Germinal center (tissue), 1 donor: ENCODE results near the gene COL5A1.

ENCODE experiments used
- DNase-seq: peaks from one replicate; pipeline ENCODE4 v3.0.0; 2012; ENCODE audit warnings: mixed read lengths, low spot score

COL5A1 gene

GRCh38 chr9:134818591-134818990, 177.0 kb downstream of the COL5A1 start:
- no peak for DNase-seq

- DNase-seq, result no peak
Measured at GRCh38 chr9:134820901-134821300, 179.3 kb downstream of the COL5A1 start.

GRCh38 chr9:134822541-134822940, 180.9 kb downstream of the COL5A1 start:
- DNase-seq, result no peak

- DNase-seq, result no peak
Measured at GRCh38 chr9:134823623-134824022, 182.0 kb downstream of the COL5A1 start.

- DNase-seq, result no peak
Measured at GRCh38 chr9:134824583-134824982, 183.0 kb downstream of the COL5A1 start.

- no peak for DNase-seq
Measured at GRCh38 chr9:134825025-134825424, 183.4 kb downstream of the COL5A1 start.

GRCh38 chr9:134826336-134827285, 185.0 kb downstream of the COL5A1 start:
- no peak for DNase-seq

GRCh38 chr9:134827559-134827958, 186.0 kb downstream of the COL5A1 start:
- no peak for DNase-seq

- DNase-seq, result no peak
Measured at GRCh38 chr9:134827993-134828392, 186.4 kb downstream of the COL5A1 start.

GRCh38 chr9:134828892-134829291, 187.3 kb downstream of the COL5A1 start:
- no peak for DNase-seq

- DNase-seq, result no peak
Measured at GRCh38 chr9:134829356-134829937, 187.8 kb downstream of the COL5A1 start.

- no peak for DNase-seq
Measured at GRCh38 chr9:134830126-134830525, 188.5 kb downstream of the COL5A1 start.

GRCh38 chr9:134830926-134831720, 189.5 kb downstream of the COL5A1 start:
- DNase-seq, result no peak

- DNase-seq, result no peak
Measured at GRCh38 chr9:134832471-134832870, 190.9 kb downstream of the COL5A1 start.

- DNase-seq, result no peak
Measured at GRCh38 chr9:134833294-134833880, 191.8 kb downstream of the COL5A1 start.

- no peak for DNase-seq
Measured at GRCh38 chr9:134834217-134834956, 192.8 kb downstream of the COL5A1 start.

- no peak for DNase-seq
Measured at GRCh38 chr9:134834957-134835419, 193.4 kb downstream of the COL5A1 start.

GRCh38 chr9:134835448-134835847, 193.8 kb downstream of the COL5A1 start:
- no peak for DNase-seq

- no peak for DNase-seq
Measured at GRCh38 chr9:134835987-134836386, 194.4 kb downstream of the COL5A1 start.

GRCh38 chr9:134836406-134836970, 194.9 kb downstream of the COL5A1 start:
- DNase-seq, result no peak

- no peak for DNase-seq
Measured at GRCh38 chr9:134837529-134837928, 195.9 kb downstream of the COL5A1 start.
